Astrocyte of the spinal cord (primary cell): ENCODE data around the gene GJA3.

Experiments
- DNase-seq: peaks from one replicate; pipeline ENCODE4 v3.0.0; 2011; ENCODE audit warnings: low read depth, low spot score
- H3K4me3 ChIP-seq: 2 replicates; pipeline ENCODE4 v1.5.1; 2011; ENCODE audit warnings: low read depth, mild to moderate bottlenecking, low read length, moderate library complexity
- CTCF ChIP-seq: IDR thresholded peaks from 2 replicates; pipeline ENCODE4 v1.5.1; 2012; ENCODE audit warnings: low read depth, mild to moderate bottlenecking, low read length, inconsistent platforms
- in situ Hi-C: cut with HindIII; loops from 2 replicates; pipeline ENCODE4 v1.10.0; 2017; ENCODE audit warnings: low sequenced_read_pairs

The GJA3 gene

GRCh38 chr13:20175406-20175794 lies 14.5 kb upstream of the GJA3 start:
- DNase-seq = no peak
- H3K4me3 ChIP-seq = no peak overlapping the region
- in situ Hi-C loops = loop anchor here (25.0 kb wide), 1 partner anchor 312 kb away; no protein-coding TSS in a partner anchor
- no peak for TF ChIP-seq CTCF

GRCh38 chr13:20174656-20175405 lies 14.0 kb upstream of the GJA3 start:
- no peak overlapping the region for H3K4me3 ChIP-seq
- in situ Hi-C loops = loop anchor here (25.0 kb wide), 1 partner anchor 312 kb away; no protein-coding TSS in a partner anchor
- DNase-seq = peak; percentile 89
- no peak for TF ChIP-seq CTCF

GRCh38 chr13:20173116-20173746 lies 12.4 kb upstream of the GJA3 start:
- DNase-seq = no peak
- in situ Hi-C loops = no loop called here
- TF ChIP-seq CTCF = no peak
- H3K4me3 ChIP-seq = no peak overlapping the region

GRCh38 chr13:20171364-20171763 lies 10.5 kb upstream of the GJA3 start:
- DNase-seq = no peak
- H3K4me3 ChIP-seq = no peak overlapping the region
- no peak for TF ChIP-seq CTCF
- in situ Hi-C loops = no loop called here

GRCh38 chr13:20170921-20171320 lies 10.1 kb upstream of the GJA3 start:
- DNase-seq = no peak
- no peak overlapping the region for H3K4me3 ChIP-seq
- no peak for TF ChIP-seq CTCF
- in situ Hi-C loops = no loop called here

- in situ Hi-C loops = no loop called here
- no peak for TF ChIP-seq CTCF
- no peak overlapping the region for H3K4me3 ChIP-seq
- no peak for DNase-seq
These were observed 7.5 kb upstream of the GJA3 start for GRCh38 chr13:20168396-20168795.
